HG03280 (cell line): ENCODE measurements around the gene KRT77.
"Not testable (repeated sequence)": the region's sequence is repeated elsewhere in the genome, so short reads cannot be mapped to it uniquely, and the experiment has no call there.

Experiments
- ATAC-seq: cut with Tn5 transposase; IDR thresholded peaks from one replicate; pipeline ENCODE4 v1.9.1; 2021; ENCODE audit warnings: mild to moderate bottlenecking, moderate library complexity; ENCODE audit not compliant: unreplicated experiment

Gene KRT77

GRCh38 chr12:52724384-52724783, 21.1 kb upstream of the KRT77 start:
- no peak for ATAC-seq

- no peak for ATAC-seq
These were observed 19.4 kb upstream of the KRT77 start for GRCh38 chr12:52722680-52723079.

- ATAC-seq, result no peak
These were observed 18.6 kb upstream of the KRT77 start for GRCh38 chr12:52721838-52722470.

GRCh38 chr12:52720365-52720886, 17.1 kb upstream of the KRT77 start:
- ATAC-seq, result no peak

- ATAC-seq, result no peak
These were observed 12.7 kb upstream of the KRT77 start for GRCh38 chr12:52716061-52716460.

GRCh38 chr12:52715416-52715815, 12.1 kb upstream of the KRT77 start:
- no peak for ATAC-seq

GRCh38 chr12:52714887-52715281, 11.6 kb upstream of the KRT77 start:
- no peak for ATAC-seq

GRCh38 chr12:52713960-52714886, 10.9 kb upstream of the KRT77 start:
- ATAC-seq, result no peak

- not testable (repeated sequence) for ATAC-seq
These were observed 8.8 kb upstream of the KRT77 start for GRCh38 chr12:52712122-52712521.

GRCh38 chr12:52710730-52711129, 7.4 kb upstream of the KRT77 start:
- ATAC-seq, result no peak

GRCh38 chr12:52708010-52708409, 4.7 kb upstream of the KRT77 start:
- no peak for ATAC-seq

- ATAC-seq, result no peak
These were observed 1.1 kb upstream of the KRT77 start for GRCh38 chr12:52704464-52704863.

GRCh38 chr12:52703878-52704277, 554 bp upstream of the KRT77 start:
- ATAC-seq, result no peak

- ATAC-seq, result no peak
These were observed 986 bp downstream of the KRT77 start for GRCh38 chr12:52702338-52702737.

GRCh38 chr12:52701281-52701680, 2.0 kb downstream of the KRT77 start:
- ATAC-seq, result no peak

GRCh38 chr12:52699960-52700359, 3.4 kb downstream of the KRT77 start:
- no peak for ATAC-seq

GRCh38 chr12:52699373-52699772, 4.0 kb downstream of the KRT77 start:
- ATAC-seq, result no peak

- ATAC-seq, result no peak
These were observed 4.5 kb downstream of the KRT77 start for GRCh38 chr12:52698651-52699340.

GRCh38 chr12:52697058-52697582, 6.2 kb downstream of the KRT77 start:
- no peak for ATAC-seq

- no peak for ATAC-seq
These were observed 6.7 kb downstream of the KRT77 start for GRCh38 chr12:52696588-52696987.

- ATAC-seq, result no peak
These were observed 8.3 kb downstream of the KRT77 start for GRCh38 chr12:52695039-52695438.
